Measurements from ENCODE around the gene MET. TPM values are rescaled to one million over a fixed set of nuclear protein-coding genes. Genes with fewer than 3 reads are reported as not detected.

MET gene
- total and polyA plus RNA-seq, 10 of the 15 experiments (the other 5 are each of a cell fraction or from before 2014, with no cell fraction given) = 0.01 to 0.21 TPM; not detected in 8

GRCh38 chr7:116787881-116788280 is 115.9 kb downstream of the MET start (continued):
- TF ChIP-seq HSF1 (IDR thresholded peaks at IDR 0.05; ENCODE audit: low read depth, low read length) (no peak), WRNIP1 (IDR thresholded peaks at IDR 0.05; ENCODE audit: borderline replicate concordance, low read depth, low read length) (no peak), NR2C1 (IDR thresholded peaks at IDR 0.05) (no peak), JUND (IDR thresholded peaks at IDR 0.05; ENCODE audit: low read depth, low read length) (no peak)

- ATAC-seq = no peak
- intact Hi-C loops (cut with micrococcal nuclease; ENCODE audit: unreplicated experiment) = loop anchor here (5.0 kb wide), 1 partner anchor 106 kb away; no protein-coding TSS in a partner anchor
- in situ Hi-C loops (cut with MboI) = loop anchor here (10.0 kb wide), 1 partner anchor 524 kb away; no protein-coding TSS in a partner anchor
- H4K20me1 ChIP-seq (ENCODE audit: control insufficient read depth, insufficient read depth) = no peaks in the 10 kb centered on the region
- no peak for DNase-seq (ENCODE audit: low read depth, low spot score)
- H3K4me1 ChIP-seq (ENCODE audit: control insufficient read depth, insufficient read depth, low read length) = peaks cover 6% of the 10 kb centered on the region; the same call in 1 of the 2 replicates
- H3K4me3 ChIP-seq = no peak overlapping the region
- no peak overlapping the region for H3K27ac ChIP-seq (ENCODE audit: control insufficient read depth, insufficient read depth)
- no peak overlapping the region for H2AFZ ChIP-seq (ENCODE audit: control insufficient read depth, low read depth, low read length)
- H3K9me3 ChIP-seq (replicated peaks; ENCODE audit: control insufficient read depth, insufficient read depth, low read length) = no peaks in the 10 kb centered on the region
- H3K36me3 ChIP-seq (ENCODE audit: control insufficient read depth in 2 of 2, insufficient read depth in 2 of 2, low read length in 1 of 2) = no peaks in the 10 kb centered on the region
- H3K79me2 ChIP-seq (ENCODE audit: control insufficient read depth, insufficient read depth, low read length) = no peaks in the 10 kb centered on the region
- WGBS (ENCODE audit: insufficient coverage, insufficient replicate concordance, low lambda C conversion rate, missing lambda C conversion rate) = 79% methylated on average over 5 of the region's 5 CpGs
- H3K4me2 ChIP-seq (ENCODE audit: control insufficient read depth, insufficient read depth) = no peak overlapping the region
- H3K9ac ChIP-seq (ENCODE audit: control insufficient read depth, insufficient read depth, low read length) = no peak overlapping the region
- ChIA-PET POLR2A (no interaction called here), CTCF (interaction anchor here (1.1 to 1.8 kb wide), 3 partner anchors 23 to 197 kb away, joined by 3 to 6 read pairs (median 4); no protein-coding TSS in a partner anchor), RAD21 (ENCODE audit: unreplicated experiment) (interaction anchor here (1.3 kb wide), 1 partner anchor 197 kb away, joined by 4 read pairs; no protein-coding TSS in a partner anchor), SMC1A (ENCODE audit: uncharacterized antibody, unreplicated experiment) (no interaction called here)
- H3K27me3 ChIP-seq (replicated peaks in 1 of 2; ENCODE audit: control insufficient read depth in 2 of 2, insufficient read depth in 2 of 2, low read length in 1 of 2) = no peaks in the 10 kb centered on the region; a peak in 1 of 4 replicates
- FAIRE-seq = no peak
- BruUV-seq (replicated peaks) = no TSS peak
- TF ChIP-seq ZBTB11 (CRISPR knock-in tag; IDR thresholded peaks at IDR 0.05) (no peak), NBN (IDR thresholded peaks at IDR 0.05) (no peak), EED (IDR thresholded peaks at IDR 0.05; ENCODE audit: low read depth) (no peak)
- TF ChIP-seq, protein P1, sequence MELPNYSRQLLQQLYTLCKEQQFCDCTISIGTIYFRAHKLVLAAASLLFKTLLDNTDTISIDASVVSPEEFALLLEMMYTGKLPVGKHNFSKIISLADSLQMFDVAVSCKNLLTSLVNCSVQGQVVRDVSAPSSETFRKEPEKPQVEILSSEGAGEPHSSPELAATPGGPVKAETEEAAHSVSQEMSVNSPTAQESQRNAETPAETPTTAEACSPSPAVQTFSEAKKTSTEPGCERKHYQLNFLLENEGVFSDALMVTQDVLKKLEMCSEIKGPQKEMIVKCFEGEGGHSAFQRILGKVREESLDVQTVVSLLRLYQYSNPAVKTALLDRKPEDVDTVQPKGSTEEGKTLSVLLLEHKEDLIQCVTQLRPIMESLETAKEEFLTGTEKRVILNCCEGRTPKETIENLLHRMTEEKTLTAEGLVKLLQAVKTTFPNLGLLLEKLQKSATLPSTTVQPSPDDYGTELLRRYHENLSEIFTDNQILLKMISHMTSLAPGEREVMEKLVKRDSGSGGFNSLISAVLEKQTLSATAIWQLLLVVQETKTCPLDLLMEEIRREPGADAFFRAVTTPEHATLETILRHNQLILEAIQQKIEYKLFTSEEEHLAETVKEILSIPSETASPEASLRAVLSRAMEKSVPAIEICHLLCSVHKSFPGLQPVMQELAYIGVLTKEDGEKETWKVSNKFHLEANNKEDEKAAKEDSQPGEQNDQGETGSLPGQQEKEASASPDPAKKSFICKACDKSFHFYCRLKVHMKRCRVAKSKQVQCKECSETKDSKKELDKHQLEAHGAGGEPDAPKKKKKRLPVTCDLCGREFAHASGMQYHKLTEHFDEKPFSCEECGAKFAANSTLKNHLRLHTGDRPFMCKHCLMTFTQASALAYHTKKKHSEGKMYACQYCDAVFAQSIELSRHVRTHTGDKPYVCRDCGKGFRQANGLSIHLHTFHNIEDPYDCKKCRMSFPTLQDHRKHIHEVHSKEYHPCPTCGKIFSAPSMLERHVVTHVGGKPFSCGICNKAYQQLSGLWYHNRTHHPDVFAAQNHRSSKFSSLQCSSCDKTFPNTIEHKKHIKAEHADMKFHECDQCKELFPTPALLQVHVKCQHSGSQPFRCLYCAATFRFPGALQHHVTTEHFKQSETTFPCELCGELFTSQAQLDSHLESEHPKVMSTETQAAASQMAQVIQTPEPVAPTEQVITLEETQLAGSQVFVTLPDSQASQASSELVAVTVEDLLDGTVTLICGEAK (IDR thresholded peaks at IDR 0.05; ENCODE audit: borderline replicate concordance) = no peak
- TF ChIP-seq, protein P2, sequence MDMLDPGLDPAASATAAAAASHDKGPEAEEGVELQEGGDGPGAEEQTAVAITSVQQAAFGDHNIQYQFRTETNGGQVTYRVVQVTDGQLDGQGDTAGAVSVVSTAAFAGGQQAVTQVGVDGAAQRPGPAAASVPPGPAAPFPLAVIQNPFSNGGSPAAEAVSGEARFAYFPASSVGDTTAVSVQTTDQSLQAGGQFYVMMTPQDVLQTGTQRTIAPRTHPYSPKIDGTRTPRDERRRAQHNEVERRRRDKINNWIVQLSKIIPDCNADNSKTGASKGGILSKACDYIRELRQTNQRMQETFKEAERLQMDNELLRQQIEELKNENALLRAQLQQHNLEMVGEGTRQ (IDR thresholded peaks at IDR 0.05; ENCODE audit: borderline replicate concordance, low read depth, low read length) = no peak
Measured at GRCh38 chr7:116788572-116789197, 116.7 kb downstream of the MET start.
